Stimulated activated CD8-positive, alpha-beta memory T cell treated with anti-CD3 and anti-CD28 coated beads, Interleukin-15, amount 100 ng/mL, for 4 hours (primary cell): ENCODE results near the gene SLC43A2.

Source experiments
- DNase-seq, 2 donors: peaks; one replicate each; pipeline ENCODE4 v3.0.0-alpha.2; 2020; ENCODE audit warnings: low read depth in 2 of 2

The SLC43A2 gene

DNA sequence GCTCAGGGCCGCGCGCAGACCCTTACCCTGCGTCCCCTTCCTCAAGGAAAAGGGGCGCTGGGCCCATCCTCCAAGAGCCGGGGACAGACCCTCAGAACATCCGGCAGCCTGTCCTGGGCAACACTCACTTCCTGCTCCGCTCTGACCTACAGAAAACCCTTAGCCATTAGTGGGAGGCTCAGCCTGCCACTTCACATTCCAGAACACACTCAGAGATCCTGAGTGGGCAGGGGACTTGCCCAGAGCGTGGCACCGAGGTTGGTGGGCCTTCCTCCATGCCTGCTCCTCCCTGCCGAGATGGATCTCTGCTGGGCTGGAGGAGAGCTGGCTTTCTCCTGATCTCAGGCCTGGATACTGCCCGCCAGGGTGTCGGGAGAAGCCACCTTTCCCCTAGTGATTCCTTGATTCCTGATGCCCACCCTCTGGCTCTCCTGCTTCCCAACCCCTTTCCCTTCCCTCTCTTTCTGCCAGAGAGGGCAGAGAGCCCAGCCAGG lies 15.4 kb upstream of the SLC43A2 start:
- DNase-seq, result no peak

DNA sequence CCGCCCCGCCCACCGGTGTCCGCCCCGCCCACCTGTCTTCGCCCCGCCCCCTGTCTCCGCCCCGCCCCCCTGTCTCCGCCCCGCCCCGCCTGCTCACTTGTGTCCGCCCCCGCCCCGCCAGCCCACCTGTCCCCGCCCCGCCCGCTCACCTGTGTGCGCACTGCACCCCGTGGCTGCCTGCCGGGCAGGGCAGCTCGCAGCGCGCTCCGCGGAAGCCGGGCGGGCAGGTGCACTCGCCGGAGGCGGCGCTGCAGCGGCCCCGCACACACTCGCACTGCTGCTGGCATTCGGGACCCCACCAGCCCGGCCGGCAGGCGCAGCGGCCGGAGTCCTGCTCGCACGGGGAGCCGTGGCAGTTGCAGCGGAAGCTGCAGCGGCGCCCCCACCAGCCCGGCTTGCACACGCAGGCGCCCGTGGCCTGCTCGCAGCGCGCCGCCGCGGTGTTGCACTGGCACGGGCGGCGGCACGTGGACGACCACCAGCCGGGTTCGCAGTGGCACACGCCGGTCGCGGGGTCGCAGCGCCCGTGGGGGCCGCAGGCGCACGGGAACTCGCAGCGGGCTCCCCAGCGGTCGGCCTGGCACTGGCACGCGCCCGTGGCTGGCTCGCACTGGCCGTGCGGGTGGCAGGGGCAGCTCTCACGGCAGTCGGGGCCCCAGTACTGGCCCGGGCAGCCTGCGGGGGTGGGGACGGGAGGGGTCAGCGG lies 14.8 kb upstream of the SLC43A2 start:
- no peak for DNase-seq

DNA sequence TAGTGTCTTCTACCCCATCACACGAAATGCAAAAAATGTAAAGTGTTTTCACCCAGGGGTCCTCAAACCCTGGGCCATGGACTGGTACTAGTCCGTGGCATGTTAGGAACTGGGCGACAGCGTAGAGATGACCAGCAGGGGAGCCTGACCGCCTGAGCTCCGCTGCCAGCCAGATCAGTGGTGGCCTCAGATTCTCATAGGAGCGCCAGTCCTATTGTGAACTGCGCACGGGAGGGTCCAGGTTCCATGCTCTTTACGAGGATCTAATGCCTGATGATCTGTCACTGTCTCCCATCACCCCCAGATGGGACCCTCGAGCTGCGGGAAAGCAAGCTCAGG lies 12.4 kb upstream of the SLC43A2 start:
- DNase-seq, result no peak

DNA sequence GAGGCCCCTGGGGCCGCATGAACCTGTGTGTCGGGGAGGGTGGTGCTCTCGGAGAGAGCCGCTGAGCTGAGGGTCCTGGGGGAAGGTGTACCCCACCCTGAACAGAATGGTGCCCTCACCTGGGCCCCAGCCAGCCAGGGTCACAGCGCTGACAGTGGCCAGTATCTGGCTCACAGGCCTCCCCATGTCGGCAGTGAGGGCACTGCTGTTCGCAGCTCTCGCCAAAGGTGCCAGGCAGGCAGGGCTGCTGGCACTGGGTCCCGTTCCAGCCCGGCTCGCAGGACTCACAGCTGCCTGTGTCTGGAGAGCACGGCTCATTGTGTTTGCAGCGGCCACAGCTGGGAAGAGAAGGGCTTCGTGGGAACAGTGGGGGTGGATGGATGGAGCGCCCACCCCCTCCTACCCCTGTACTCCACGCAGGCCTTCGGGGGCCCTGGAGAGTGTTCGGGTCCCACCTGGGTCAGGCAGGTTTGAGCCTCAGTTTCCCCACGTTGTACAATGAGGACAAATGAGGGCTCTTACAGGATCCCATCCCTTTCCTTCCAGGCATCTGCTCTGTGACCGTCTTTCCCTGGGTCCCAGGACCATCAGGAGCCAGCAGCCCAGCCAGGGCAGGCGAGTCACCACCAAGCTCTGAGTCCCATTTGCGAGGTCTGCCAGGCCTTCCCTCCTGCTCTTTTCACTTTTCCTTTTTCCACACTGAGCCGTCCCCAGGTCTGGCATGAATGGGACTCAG lies 11.9 kb upstream of the SLC43A2 start:
- DNase-seq, result no peak

DNA sequence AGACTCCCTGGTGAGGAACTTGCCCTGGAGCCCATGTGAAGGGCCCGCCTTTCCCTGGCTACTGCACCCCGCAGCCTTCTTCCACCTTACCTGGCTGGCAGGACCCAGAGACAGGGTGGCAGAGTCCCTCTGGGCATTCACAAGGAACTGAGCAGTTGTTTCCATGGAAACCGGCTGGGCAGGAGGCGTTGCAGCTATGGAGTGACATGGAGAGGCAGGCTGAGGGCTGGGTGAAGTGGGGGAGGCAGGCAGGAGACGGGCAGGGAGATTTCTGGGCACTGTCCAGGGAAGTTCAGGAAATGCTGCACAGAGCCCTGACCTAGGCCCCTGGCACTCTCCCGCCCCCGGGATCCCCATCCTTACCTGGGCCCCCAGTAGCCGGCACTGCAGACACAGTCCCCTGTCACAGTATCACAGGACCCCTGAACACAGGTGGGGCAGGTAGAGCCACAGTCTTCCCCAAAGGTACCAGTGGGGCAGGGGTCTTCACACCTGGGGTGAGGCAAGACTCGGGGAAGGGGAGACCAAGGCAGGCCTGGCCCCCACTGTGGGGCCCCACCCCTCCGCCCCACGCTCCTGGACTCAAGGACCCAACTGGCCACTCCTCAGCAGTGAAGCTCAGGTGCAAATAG lies 11.0 kb upstream of the SLC43A2 start:
- no peak for DNase-seq

DNA sequence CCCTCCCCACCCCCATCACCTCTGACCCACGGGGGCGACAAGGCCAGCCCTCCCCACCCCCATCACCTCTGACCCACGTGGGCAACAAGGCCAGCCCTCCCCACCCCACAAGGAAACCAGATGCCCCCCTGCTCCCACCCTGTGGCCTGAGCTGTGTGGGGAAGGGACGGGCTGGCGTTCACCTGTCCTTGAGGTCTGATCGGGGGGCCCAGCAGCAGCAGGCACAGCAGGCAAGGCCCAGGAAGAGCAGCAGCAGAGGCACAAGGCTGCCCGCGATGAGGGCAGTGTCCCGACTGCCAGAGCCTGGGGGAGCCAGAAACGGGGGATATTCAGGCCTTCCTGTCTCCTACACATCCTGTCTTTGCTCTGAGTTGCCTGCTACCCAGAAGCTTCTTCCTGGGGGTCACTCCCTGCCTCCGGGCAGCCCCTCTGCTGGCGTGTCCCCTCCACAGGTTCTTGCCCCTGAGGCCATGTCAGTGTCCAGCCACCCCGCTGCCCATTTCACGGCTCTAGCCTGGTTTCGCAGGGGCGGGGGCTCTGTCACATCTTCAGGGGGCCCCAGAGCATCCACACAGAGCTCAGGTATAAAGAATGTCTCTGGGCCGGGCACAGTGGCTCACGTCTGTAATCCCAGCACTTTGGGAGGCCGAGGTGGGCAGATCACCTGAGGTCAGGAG lies 10.1 kb upstream of the SLC43A2 start:
- DNase-seq, result no peak

DNA sequence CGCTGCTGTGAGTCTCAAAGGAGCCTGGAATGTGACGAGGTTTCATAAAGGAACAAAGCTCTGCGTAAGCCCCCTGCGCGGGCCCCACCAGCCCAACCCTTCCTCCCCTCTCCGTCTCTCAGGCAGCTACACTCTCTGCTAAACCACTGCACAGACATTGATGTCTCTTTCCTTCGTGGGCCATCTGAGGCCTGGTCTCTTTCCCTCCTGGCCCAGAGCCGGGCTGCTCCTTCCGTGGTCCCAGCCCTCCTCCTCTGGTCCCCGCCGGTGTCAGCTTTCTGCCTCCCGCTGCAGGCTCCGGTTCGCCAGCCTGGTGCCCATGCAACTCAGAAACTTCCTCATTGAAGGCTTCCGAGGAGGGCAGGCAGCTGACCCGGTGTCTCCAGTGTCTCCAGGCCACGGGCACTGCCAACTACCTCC lies 9.5 kb upstream of the SLC43A2 start:
- DNase-seq, result no peak

DNA sequence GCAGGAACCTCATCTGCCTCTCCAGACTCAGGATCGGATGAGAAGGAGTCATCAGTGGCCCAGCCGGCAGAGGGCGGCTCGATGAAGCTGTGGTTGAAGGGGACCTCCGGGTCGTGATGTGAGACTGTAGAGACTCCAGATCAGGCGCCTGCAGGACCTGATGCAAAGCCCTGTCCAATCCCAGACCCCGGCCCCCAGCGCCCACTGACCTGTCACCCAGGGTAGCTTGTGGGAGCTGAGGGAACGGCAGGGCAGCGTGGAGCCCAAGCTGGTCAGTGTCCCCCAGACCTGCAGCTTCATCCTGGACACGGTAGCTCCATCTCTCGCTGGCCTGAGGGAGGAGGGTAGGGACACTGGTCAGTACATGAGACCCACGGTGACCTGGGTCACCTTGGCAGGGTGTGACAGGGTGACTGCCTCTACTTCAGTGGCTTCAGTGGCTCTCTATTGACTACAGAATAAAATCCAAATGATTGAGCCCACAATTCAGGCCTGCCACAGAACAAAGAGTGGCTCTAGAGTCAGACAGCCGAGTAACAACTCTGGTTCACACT lies 8.2 kb upstream of the SLC43A2 start:
- no peak for DNase-seq

DNA sequence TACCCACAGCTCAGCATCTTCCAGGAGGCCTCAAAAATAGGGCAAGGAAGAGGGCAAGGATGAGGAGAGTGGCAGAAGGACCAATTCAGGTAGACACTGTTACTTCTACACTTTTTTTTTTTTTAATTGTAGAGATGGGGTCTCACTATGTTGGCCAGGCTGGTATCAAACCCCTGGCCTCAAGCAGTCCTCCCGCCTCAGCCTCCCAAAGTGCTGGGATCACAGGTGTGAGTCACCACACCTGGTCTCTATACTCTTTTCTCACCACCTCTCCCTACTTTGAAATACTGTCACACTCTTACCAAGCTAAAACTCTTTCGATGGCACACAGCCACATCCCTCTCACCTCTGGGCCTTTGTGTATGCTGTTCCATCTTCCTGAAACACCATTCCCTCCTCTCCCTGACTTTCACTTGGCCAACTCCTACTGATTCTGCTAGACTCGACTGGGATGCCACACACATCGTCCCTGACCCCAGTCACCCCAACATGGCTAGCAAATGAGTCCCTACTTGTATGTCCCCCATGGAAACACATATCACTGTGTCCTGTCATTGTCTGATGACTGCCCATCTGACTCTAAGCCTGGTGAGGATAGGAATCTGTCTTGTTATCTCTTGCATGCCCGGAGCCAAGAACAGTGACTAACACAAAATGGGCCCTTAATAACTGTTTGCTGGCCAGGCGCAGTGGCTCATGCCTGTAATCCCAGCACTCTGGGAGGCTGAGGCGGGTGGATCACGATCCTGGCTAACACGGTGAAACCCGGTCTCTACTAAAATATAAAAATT lies 7.2 kb upstream of the SLC43A2 start:
- no peak for DNase-seq

DNA sequence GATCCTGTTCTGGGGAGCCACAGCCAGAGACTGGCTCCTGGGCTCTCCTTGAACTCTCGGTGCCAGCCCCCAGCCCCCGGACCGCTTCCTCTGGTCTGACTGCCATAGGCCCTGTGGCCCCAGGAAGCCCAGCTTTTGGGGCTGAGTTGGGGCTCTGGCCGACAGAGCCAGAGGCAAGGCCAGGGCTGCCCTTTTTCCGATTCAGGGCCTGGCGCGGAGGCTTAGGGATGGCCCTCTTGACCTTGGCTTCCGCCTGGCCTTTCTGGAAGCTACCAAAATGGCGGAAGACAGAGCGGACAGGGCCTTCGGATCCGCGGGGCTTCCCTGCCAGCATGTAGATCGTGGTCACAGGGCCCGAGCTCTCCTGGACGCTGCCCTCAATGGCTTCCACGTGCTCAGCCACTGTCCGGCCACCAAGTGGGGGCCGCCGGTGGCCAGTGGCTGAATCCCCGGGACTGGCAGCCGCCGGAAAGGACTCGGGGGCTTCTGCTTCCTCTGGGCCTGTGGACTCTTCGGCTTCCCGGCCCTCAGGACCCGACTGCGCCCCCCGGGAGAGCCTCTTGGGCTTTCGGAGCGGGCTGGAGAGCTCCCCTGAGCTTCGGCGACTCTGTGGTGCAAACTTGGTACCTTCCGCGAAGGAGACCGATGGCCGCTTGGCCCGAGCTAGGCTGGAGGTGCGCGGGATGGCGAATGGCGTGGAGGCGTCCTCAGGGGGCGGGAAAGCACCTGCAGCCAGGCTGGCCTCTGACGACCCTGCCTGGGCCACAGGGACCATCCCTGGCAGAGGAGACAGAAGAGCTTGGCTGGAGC lies 6.4 kb upstream of the SLC43A2 start:
- no peak for DNase-seq

DNA sequence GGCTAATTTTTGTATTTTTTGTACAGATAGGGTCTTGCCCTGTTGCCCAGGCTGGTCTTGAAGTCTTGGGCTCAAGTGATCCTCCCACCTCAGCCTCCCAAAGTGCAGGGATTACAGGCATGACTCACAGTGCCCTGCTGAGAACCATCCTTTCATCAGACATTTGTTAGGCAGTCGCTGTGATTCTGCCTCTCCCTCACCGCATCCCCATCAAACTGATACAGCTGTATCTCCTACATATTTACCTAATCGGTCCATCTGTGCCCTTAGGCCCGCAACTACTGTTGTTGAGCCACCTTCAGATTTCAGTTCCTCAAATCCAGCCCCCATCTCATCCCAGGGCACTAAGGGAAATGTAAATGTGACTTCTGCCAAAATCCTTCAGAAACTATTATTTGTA lies 2.0 kb upstream of the SLC43A2 start:
- DNase-seq, result no peak

DNA sequence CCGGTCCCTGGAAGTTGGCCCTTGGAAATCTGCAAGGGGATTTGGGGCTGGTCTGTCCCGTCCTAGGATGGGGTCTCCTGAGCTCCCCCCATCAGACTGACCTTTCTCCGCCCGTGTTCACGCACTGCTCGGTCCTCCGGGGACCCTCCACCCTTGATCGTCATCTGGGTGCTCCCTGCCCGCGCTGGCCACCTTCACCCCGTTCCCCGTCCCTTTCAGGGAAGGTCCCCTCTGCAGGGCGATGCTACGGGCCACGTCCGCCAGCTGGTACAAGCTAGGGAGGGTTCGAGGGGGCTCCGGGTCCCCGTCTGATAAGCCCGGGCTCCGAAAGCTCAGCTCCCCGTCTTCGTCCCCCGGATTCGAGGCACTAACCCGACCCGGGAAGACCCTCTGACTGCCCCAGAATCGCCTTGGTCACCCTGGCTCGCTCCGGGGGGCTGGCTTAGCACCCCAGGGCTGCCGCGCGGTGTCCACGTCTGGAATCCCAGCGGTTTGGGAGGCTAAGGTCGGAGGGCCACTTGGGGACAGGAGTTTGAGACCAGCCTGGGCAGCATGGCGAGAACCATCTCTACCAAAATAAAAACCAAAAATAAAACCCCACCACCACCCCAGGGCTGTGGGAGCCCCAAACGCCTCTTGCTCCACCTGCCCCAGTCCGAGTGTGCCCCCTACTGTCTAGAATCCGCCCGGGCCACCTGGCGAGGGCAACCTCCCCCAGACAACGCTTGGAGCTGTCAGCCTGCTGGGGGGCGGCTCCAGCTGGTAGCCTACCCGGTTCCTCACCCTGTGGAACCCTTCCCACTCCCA lies 1.1 kb upstream of the SLC43A2 start:
- peak; percentile 50 to 53 for DNase-seq

DNA sequence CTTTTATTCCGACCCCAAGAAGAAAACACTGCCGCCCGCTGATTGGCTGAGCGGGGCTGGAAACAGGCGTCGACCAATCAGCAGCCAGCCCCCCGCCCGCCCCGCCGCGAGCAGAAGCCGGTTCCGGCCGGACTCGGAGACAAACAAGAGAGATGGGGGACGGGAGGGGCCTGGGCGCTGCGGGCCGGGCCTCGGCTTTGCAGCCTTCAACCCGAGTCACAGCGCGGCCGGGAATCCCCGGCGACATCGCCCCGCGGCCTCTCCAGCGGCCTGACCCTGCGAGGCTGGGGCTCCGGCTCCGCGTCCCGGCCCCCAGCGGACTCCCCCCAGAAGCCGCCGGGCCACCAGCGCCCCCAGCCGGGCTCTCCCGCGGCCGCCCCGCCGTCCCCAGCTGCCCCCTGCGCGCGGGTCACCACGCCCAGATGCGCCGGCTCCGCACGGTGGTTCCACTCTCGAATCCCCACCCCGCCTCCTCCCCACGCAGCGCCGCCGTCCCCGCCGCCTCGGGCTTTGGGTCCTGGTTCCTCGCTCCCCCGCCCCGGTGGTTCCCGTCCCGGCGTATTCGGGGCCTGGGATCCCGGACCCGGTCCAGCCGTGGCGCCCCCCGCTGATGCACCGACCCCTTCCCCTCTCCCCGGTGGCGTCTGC lies 346 bp upstream of the SLC43A2 start:
- peak; percentile 77 to 82 for DNase-seq

DNA sequence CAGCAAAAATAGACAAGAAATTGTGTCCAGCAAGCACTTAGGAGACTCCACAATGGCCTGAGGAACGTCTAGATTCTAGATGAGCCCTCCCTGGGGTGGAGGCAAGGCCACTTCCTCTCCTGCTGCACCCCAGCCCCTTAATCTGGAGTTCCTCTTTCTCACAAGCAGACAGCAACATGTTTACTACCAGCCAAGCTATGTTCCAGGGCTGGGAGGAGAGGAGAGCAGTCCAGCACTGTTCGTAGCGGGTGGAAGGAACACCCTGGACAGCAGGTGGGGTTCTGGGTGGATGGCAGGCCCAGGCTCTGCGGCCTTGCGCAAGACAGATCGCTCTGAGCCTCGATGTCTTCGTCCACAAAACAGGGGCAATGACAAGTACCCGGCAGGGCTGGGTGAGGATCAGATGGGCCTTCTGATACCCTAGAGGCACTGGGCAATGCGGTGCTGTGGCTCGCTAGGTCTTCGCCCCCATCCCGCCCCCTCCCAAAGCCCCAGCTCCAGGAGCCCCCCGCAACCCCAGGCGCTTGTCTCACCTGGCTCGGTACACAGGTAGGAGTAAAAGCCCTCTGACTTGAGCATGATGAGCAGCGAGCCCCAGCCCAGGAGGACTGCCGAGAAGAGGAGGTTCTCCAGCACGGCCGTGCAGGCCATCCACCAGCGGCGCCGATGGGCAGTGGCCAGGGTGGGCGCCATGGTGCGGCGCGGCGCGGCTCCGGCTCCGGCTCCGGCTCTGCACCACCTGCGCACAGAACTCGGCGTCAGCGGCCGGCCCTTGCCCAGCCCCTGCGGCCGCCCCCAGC lies 1.3 kb downstream of the SLC43A2 start:
- DNase-seq, result no peak

DNA sequence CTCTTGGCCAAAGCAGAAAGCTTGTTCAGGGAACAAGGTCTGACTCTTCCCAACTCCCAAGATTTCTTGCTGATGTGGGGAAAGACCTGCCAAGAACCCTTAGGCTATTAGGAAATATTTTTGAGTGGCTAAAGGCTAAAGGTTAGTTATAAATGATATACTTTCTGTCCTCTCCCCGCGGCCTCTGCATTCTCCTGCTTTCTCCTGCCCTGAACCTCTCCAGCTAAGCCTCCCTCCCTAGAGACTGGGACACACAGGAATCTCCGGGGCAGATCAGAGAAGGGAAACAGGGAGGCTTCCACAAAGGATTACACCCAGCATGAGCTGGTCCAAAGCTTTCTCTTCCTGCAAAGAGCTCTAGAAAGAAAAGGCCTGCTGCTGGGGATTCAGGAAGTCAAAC lies 2.3 kb downstream of the SLC43A2 start:
- no peak for DNase-seq

DNA sequence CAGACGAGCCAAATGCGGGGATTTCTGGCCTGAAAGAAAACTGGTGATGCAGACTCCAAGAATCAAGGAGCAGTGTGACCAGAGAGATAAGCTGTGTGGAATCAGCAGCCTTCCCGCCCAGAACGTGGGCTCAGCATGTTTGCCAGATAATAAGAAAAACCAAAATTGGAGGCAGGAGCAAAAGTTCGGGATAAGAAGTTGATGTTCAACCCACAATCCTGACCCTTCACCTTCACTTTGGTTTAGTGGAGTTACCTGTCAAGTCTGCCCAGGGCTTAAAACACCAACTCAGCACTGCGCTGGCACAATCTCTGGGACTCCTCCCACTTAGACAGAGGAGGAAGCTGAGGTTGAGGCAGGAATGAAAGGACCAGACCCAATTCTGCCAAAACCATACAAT lies 3.1 kb downstream of the SLC43A2 start:
- no peak for DNase-seq

DNA sequence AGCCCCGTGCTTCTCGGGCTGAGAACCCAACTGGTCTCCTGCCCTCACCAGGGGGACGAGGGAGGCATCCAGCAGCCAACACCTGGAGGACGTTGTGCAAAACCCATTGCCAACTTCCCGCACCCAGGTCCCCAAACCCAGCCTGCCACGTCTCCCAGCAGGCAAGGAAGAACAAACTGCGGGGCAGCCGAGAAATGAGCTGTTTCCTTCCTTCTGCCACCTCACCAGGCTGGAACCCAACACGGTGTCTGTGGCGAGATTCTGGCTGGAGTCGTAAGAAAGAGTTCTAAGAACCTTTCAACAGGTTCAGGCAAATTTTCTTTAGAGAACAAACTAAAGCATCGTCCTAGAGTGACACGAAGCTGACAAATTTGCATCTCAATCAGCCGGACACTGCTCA lies 3.6 kb downstream of the SLC43A2 start:
- no peak for DNase-seq

DNA sequence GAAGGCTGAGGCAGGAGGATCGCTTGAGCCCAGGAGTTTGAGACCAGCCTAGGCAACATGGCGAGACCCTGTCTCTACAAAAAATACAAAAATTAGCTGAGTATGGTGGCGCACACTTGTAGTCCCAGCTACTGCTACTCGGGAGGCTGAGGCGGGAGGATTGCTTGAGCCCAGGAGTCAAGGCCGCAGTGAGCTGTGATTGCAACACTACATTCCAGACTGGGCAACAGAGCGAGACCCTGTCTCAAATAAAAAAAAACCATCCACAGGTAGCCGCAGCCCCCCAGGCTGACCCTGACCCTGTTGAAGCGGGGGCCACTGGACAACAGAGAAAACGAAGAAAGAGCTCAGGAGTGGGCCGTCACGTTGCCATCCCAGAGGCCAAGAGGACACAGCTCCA lies 4.0 kb downstream of the SLC43A2 start:
- no peak for DNase-seq
